Ishikawa (cell line): ENCODE measurements around the gene INO80.

Source experiments
- FOXM1 ChIP-seq: IDR thresholded peaks from 2 replicates; pipeline ENCODE4 v1.6.1; 2012; ENCODE audit warnings: low read depth, borderline replicate concordance
- ZBTB7A ChIP-seq: IDR thresholded peaks from 2 replicates; pipeline ENCODE4 v1.6.1; 2012; ENCODE audit warnings: low read depth

DNA sequence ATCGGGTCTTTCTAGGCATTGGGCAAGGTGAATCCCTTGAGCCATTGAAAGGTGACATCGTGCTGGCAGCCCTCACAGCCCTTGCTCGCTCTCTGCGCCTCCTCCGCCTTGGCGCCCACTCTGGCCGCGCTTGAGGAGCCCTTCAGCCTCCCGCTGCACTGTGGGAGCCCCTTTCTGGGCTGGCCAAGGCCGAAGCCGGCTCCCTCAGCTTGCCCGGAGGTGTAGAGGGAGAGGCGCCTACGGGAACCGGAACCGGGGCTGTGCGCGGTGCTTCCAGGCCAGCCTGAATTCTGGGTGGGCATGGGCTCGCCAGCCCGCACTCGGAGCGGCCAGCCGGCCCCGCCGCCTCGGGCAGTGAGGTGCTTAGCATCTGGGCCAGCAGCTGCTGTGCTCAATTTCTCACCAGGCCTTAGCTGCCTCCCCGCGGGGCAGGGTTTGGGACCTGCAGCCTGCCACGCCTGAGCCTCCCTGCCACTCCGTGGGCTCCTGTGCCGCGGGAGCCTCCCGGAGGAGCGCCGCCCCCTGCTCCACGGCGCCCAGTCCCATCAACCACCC lies 35.4 kb upstream of the INO80 start:
- TF ChIP-seq ZBTB7A (no peak), FOXM1 (no peak)
